Measurements from ENCODE around the gene PDE9A. TPM values are rescaled to one million over a fixed set of nuclear protein-coding genes. Genes with fewer than 3 reads are reported as not detected.
"Not testable (repeated sequence)": the region's sequence is repeated elsewhere in the genome, so short reads cannot be mapped to it uniquely, and the experiment has no call there.

The PDE9A gene
- total RNA-seq, 1 donor from 2014 or later, result 13.1 TPM

GRCh38 chr21:42796327-42797062 is 143.1 kb downstream of the PDE9A start:
- Mint-ChIP-seq H3K4me3 (no peak overlapping the region), H3K36me3 (ENCODE audit: low read depth) (no peaks in the 10 kb centered on the region), H3K9me3 (no peaks in the 10 kb centered on the region), H3K27ac (no peak overlapping the region), H3K4me1 (peaks cover 4% of the 10 kb centered on the region), H3K27me3 (peaks cover 10% of the 10 kb centered on the region)
- intact Hi-C loops (cut with micrococcal nuclease), result no loop called here
- DNase-seq, result no peak

DNA sequence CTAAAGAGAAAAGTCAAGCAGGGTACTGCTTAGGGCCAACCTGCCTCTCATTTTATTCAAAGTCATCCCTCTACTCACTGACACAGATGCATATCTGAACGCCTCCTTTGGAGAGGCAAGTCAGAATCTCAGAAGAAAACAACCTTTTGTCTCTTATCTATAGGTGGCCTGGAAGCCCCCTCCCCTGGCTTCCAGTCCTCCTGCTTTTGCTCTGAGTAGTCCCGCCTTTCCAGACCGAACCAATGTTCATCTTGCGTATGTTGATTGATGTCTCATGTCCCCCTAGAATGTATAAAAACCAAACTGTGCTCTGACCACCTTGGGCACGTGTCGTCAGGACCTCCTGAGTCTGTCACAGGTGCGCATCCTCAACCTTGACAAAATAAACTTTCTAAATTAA is 144.1 kb downstream of the PDE9A start:
- no peak for DNase-seq
- Mint-ChIP-seq H3K36me3 (ENCODE audit: low read depth) (no peaks in the 10 kb centered on the region), H3K27me3 (peaks cover 8% of the 10 kb centered on the region), H3K9me3 (no peaks in the 10 kb centered on the region), H3K4me1 (peaks cover 4% of the 10 kb centered on the region), H3K4me3 (no peak overlapping the region), H3K27ac (no peak overlapping the region)
- intact Hi-C loops (cut with micrococcal nuclease), result no loop called here

DNA sequence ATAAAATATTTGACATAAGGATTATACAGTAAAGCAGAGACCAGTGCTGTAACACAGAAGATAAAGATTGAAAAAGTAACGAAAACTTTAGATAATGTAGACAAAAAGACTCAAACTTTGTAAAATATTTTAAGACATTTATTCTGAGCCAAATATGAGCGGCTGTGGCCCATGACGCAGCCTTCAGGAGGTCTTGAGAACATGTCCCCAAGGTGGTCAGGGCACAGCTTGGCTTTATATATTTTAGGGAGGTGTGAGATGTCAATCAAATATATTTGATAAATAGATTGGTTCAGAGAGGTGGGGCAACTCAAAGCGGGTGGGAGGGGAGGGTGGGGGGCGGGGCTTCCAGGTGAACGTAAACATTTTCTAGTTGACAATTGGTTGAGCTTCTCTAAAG is 144.7 kb downstream of the PDE9A start:
- Mint-ChIP-seq H3K27ac (no peak overlapping the region), H3K36me3 (ENCODE audit: low read depth) (no peaks in the 10 kb centered on the region), H3K4me1 (peaks cover 4% of the 10 kb centered on the region), H3K4me3 (no peak overlapping the region), H3K9me3 (no peaks in the 10 kb centered on the region), H3K27me3 (peaks cover 8% of the 10 kb centered on the region)
- no peak for DNase-seq
- intact Hi-C loops (cut with micrococcal nuclease), result no loop called here

DNA sequence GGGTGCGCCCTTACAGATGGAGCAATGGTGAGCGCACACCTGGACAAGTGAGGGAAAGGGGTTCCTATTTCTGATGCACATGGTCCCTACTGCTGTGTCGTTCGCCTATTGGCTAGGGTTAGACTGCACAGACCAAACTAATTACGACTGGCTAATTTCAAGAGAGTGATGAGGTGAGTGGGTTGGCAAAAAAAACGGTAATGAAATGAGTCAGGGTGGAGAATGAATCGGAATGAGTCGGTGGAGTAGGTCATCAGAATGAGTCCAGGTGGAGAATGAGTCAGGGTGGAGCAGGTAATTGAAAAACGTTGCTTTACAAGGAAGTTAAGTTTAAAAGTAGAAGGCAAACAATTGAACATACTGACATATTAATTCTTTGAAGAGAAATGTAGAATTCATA is 146.1 kb downstream of the PDE9A start:
- Mint-ChIP-seq H3K27me3 (peaks cover 6% of the 10 kb centered on the region), H3K9me3 (no peaks in the 10 kb centered on the region), H3K36me3 (ENCODE audit: low read depth) (no peaks in the 10 kb centered on the region), H3K4me1 (peaks cover 4% of the 10 kb centered on the region), H3K4me3 (no peak overlapping the region), H3K27ac (peak overlapping the region; percentile 12)
- DNase-seq, result no peak
- intact Hi-C loops (cut with micrococcal nuclease), result no loop called here

GRCh38 chr21:42799948-42800347 is 146.5 kb downstream of the PDE9A start:
- intact Hi-C loops (cut with micrococcal nuclease), result no loop called here
- H3K4me3 Mint-ChIP-seq, result no peak overlapping the region

DNA sequence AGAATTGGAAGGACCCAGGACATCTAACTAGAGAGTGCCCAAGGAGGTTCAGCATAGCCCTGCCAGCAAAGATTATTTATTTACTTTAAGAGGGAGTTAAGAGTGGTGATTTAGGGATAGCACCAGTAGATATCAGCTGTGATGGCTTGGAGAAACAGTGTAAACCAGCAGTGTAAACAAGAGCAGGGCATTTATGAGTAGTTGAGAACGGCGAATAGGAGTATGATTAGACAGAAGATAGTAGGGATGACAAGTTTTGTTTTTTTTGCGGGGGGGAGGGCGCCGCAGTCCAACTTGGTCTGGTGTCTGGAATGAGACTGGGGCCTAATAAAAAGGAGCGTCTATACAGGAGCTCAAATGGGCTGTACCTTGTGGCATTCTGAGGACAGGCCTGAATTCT is 148.2 kb downstream of the PDE9A start:
- H3K4me3 Mint-ChIP-seq; DNase-seq; H3K27ac Mint-ChIP-seq; H3K36me3 Mint-ChIP-seq (ENCODE audit: low read depth); intact Hi-C loops (cut with micrococcal nuclease); H3K4me1 Mint-ChIP-seq; H3K9me3 Mint-ChIP-seq: not testable (repeated sequence)
- H3K27me3 Mint-ChIP-seq, result peaks cover 17% of the 10 kb centered on the region

More at GRCh38 chr21:42799948-42800347, 146.5 kb downstream of the PDE9A start:
- Mint-ChIP-seq H3K36me3 (ENCODE audit: low read depth) (no peaks in the 10 kb centered on the region), H3K9me3 (no peaks in the 10 kb centered on the region), H3K27ac (no peak overlapping the region), H3K4me1 (peaks cover 4% of the 10 kb centered on the region), H3K27me3 (peaks cover 10% of the 10 kb centered on the region)
- no peak for DNase-seq

DNA sequence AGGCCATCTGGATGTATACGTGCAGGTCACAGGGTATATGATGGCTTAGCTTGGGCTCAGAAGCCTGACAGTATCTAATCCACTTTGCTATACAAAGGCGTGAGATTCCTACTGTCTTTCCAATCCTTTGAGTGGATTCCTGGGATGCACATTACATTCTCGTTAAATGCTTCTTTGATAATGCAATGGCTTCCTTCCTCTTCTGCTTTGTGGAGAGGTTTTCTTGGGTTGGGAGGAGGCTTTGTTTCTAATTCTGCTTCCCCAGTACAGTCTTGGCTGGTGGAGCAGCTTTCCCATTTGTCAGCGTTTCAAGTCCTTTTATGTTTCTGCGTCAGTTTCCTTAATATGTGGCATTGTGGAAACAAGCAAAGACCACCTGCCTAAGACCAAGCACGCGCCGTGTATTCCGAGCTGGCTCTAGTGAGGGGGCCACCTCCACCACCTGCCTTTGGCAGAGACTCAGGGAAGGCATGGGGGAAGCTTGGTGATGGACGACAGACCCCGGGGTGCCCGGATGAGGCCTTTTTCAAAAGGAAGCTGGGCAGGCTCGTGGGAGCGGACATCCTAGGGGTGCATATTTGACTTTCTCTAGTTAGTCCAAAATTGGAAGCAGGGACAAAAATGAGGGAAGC is 153.2 kb downstream of the PDE9A start:
- Mint-ChIP-seq H3K9me3 (no peaks in the 10 kb centered on the region), H3K36me3 (ENCODE audit: low read depth) (no peaks in the 10 kb centered on the region), H3K4me3 (no peak overlapping the region), H3K4me1 (no peaks in the 10 kb centered on the region), H3K27me3 (peaks cover 27% of the 10 kb centered on the region), H3K27ac (no peak overlapping the region)
- DNase-seq, result no peak
- intact Hi-C loops (cut with micrococcal nuclease), result no loop called here

DNA sequence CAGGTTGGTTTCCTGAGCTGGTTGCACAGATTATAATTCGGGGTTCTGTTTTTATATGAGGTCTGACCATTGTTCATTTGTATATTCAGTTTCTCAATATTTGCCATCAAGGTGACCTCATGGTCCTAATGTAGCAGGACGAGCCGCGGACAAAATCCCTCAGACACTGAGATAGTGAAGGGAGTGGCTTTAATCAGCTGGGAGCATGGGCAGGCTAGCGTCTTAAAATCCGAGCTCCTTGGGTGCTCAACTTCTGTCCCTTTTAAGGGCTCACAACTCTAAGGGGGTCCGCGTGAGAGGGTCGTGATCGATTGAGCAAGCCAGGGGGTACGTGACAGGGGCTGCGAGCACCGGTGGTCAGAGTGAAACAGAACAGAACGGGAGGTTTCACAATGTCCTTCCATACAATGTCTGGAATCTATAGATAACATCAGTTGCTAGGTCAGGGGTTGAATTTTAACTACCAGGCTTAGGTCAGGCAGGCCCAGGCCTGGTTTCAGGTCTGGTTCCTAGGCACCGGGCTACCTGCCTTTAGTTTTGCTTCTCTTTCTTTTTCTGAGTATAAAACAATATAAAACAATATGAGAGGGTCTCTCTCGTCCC is 154.0 kb downstream of the PDE9A start:
- DNase-seq; H3K4me1 Mint-ChIP-seq; H3K27ac Mint-ChIP-seq; H3K9me3 Mint-ChIP-seq; intact Hi-C loops (cut with micrococcal nuclease); H3K36me3 Mint-ChIP-seq (ENCODE audit: low read depth); H3K4me3 Mint-ChIP-seq: not testable (repeated sequence)
- peaks cover 30% of the 10 kb centered on the region for H3K27me3 Mint-ChIP-seq

DNA sequence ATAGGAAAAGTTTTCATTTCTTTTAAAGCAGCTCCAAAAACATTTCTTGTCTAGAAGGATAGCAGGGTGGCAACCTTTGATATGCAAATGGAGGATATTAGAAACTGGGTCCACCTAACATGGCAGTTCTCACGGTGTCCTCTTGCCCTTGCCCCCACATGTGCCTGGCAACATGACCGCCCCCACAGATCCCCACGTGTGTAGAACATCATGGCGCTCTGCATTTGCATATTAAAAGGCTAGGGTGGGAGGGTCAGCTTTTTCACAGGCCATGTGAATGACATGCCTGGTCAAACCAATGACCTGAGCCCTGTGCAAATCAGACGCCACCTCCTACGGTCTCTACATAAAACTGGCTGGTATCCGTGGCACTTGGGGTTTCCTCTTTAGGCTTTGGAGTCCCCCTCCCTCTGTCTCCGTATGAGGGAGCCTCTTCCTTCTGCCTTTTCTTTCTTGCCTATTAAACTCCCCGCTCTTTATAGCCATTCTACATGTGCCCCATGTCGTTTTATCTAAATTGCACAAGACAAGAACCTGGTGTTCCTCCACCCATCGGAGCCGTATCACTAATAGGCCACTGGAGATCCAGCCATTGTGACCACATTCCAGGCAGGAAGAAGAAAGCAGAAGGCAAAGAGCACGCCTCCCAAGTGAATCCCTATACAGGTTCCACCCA is 154.7 kb downstream of the PDE9A start:
- H3K4me3 Mint-ChIP-seq, result no peak overlapping the region
- no peak for DNase-seq
- H3K4me1 Mint-ChIP-seq, result no peaks in the 10 kb centered on the region
- H3K9me3 Mint-ChIP-seq, result no peaks in the 10 kb centered on the region
- intact Hi-C loops (cut with micrococcal nuclease), result no loop called here
- no peaks in the 10 kb centered on the region for H3K36me3 Mint-ChIP-seq (ENCODE audit: low read depth)
- H3K27me3 Mint-ChIP-seq, result peaks cover 34% of the 10 kb centered on the region
- no peak overlapping the region for H3K27ac Mint-ChIP-seq

DNA sequence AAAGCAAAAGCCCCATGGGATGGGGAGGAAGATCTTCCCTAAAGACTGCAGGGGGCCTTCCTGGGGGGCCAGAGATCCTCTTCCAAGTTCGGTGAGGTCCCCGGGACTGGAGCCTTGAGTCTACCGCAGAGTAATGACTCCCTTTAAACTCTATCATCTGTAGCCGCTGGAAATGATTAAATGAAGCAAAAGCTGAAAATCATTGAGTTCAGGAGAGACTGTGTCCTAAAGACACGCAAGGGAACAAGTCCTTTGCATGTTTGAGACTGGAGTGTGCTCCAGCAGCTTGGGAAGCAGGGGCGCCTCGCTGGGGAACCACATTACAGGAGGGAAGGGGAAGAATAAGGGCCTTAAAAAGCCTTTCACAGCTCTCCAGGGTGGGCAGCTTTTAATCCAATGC is 155.8 kb downstream of the PDE9A start:
- Mint-ChIP-seq H3K4me1 (no peaks in the 10 kb centered on the region), H3K27ac (no peak overlapping the region), H3K36me3 (ENCODE audit: low read depth) (no peaks in the 10 kb centered on the region), H3K9me3 (no peaks in the 10 kb centered on the region), H3K27me3 (peaks cover 37% of the 10 kb centered on the region), H3K4me3 (no peak overlapping the region)
- intact Hi-C loops (cut with micrococcal nuclease), result no loop called here
- DNase-seq, result no peak

GRCh38 chr21:42809577-42810475 is 156.4 kb downstream of the PDE9A start:
- Mint-ChIP-seq H3K9me3 (no peaks in the 10 kb centered on the region), H3K36me3 (ENCODE audit: low read depth) (no peaks in the 10 kb centered on the region), H3K27ac (no peak overlapping the region), H3K4me1 (no peaks in the 10 kb centered on the region), H3K27me3 (peaks cover 34% of the 10 kb centered on the region), H3K4me3 (no peak overlapping the region)
- DNase-seq, result no peak
- intact Hi-C loops (cut with micrococcal nuclease), result no loop called here

- Mint-ChIP-seq H3K4me1 (no peaks in the 10 kb centered on the region), H3K9me3 (peaks cover 3% of the 10 kb centered on the region), H3K36me3 (ENCODE audit: low read depth) (peaks cover 2% of the 10 kb centered on the region), H3K4me3 (no peak overlapping the region), H3K27me3 (peaks cover 22% of the 10 kb centered on the region), H3K27ac (no peak overlapping the region)
- intact Hi-C loops (cut with micrococcal nuclease), result no loop called here
- DNase-seq, result no peak
Observed at GRCh38 chr21:42811960-42812359, 158.5 kb downstream of the PDE9A start.

- intact Hi-C loops (cut with micrococcal nuclease); H3K9me3 Mint-ChIP-seq; H3K36me3 Mint-ChIP-seq (ENCODE audit: low read depth); H3K4me3 Mint-ChIP-seq; H3K4me1 Mint-ChIP-seq; H3K27ac Mint-ChIP-seq; DNase-seq: not testable (repeated sequence)
- H3K27me3 Mint-ChIP-seq, result peaks cover 22% of the 10 kb centered on the region
Observed at GRCh38 chr21:42812528-42813241, 159.3 kb downstream of the PDE9A start.
